ENCODE measurements around the gene PAGE2B.

DNA sequence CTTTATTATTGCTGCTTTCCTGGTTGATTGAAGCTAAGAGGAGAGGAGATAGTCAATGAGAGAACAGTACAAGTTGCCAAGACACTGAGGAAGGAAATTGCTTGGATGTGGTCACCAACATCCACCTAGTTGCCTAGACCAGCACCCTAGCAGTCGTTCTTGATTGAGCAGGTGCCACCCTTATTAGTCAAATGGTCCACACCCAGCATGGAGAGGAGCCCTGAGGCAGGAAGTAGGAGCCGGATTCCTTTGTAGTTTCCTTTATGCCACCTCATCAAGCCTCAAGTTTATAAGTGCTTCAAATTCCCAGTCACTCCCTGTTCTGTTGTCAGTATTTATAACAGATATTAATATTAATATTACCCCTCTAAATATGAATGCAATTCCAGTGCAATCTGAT is 33.1 kb downstream of the PAGE2B start:
- no peak for TF ChIP-seq CTCF (conservative IDR thresholded peaks at IDR 0.05; ENCODE audit: low read length)
- no peak for TF ChIP-seq EZH2phosphoT487 (IDR thresholded peaks at IDR 0.05; ENCODE audit: borderline replicate concordance, low read depth, low read length)
